Ishikawa (cell line): ENCODE data around the gene ETV3L.

ENCODE experiments used
- CEBPB ChIP-seq: IDR thresholded peaks from 2 replicates; pipeline ENCODE4 v1.6.1; 2012
- CREB1 ChIP-seq: IDR thresholded peaks from 2 replicates; pipeline ENCODE4 v1.6.1; 2012; ENCODE audit warnings: low read depth
- EGR1 ChIP-seq: IDR thresholded peaks from 2 replicates; pipeline ENCODE4 v1.6.1; 2012
- EP300 ChIP-seq: IDR thresholded peaks from 2 replicates; pipeline ENCODE4 v1.6.1; 2012; ENCODE audit warnings: borderline replicate concordance
- FOXM1 ChIP-seq: IDR thresholded peaks from 2 replicates; pipeline ENCODE4 v1.6.1; 2012; ENCODE audit warnings: low read depth, borderline replicate concordance
- NFIC ChIP-seq: IDR thresholded peaks from 2 replicates; pipeline ENCODE4 v1.6.1; 2012
- RAD21 ChIP-seq: IDR thresholded peaks from 2 replicates; pipeline ENCODE4 v1.6.1; 2012; ENCODE audit warnings: low read depth
- TAF1 ChIP-seq: IDR thresholded peaks from 2 replicates; pipeline ENCODE4 v1.6.1; 2012; ENCODE audit warnings: low read depth, mild to moderate bottlenecking
- TCF12 ChIP-seq: IDR thresholded peaks from 2 replicates; pipeline ENCODE4 v1.6.1; 2012; ENCODE audit warnings: low read depth
- TF ChIP-seq, protein P1 (sequence below): IDR thresholded peaks from 2 replicates; pipeline ENCODE4 v1.6.1; 2012
- TF ChIP-seq, protein P2 (sequence below): IDR thresholded peaks from 2 replicates; pipeline ENCODE4 v1.6.1; 2012; ENCODE audit warnings: low read depth, mild to moderate bottlenecking

DNA sequence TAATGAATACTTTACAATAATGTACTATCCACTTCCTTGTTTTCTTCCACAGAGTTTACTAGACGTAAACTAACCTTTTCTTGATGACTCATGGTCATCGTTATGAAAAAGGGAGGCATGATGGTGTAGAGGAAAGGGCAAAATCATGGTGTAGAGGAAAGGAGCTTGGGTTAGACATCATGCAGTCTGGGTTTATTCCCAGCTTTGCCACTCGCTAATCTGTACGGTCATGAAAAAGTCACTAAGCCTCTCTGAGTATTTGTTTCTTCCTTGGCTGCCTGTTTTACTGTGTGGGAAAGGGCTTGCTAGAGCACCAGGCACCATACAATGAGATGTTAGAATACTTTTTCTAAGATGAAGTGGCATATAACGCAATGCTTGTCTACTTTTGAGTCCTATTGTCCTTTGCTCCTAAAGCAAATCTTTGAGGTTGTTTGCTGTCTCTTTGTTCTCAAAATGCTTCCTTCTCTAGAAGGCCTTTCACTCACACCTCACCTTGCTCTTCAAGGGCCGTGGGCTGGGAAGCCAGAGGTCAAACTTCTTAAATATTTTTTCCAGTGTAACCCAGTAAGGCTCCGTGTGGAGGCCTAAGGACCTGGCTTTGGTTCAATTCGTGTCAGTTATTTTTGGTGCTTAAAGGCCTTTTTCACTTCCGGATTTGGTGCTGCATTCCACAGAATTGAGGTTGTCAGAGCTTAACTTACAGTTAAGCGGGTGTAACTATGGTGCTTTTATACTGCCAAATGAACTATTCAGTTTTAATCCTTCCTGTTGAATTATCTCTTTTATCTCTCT is 48.5 kb upstream of the ETV3L start:
- TF ChIP-seq TAF1: no peak
- no peak for TF ChIP-seq NFIC
- no peak for TF ChIP-seq CREB1
- no peak for TF ChIP-seq FOXM1
- no peak for TF ChIP-seq EP300
- no peak for TF ChIP-seq TCF12
- no peak for TF ChIP-seq RAD21
- no peak for TF ChIP-seq CEBPB
- TF ChIP-seq, protein P1, sequence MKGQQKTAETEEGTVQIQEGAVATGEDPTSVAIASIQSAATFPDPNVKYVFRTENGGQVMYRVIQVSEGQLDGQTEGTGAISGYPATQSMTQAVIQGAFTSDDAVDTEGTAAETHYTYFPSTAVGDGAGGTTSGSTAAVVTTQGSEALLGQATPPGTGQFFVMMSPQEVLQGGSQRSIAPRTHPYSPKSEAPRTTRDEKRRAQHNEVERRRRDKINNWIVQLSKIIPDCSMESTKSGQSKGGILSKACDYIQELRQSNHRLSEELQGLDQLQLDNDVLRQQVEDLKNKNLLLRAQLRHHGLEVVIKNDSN: no peak
- TF ChIP-seq, protein P2, sequence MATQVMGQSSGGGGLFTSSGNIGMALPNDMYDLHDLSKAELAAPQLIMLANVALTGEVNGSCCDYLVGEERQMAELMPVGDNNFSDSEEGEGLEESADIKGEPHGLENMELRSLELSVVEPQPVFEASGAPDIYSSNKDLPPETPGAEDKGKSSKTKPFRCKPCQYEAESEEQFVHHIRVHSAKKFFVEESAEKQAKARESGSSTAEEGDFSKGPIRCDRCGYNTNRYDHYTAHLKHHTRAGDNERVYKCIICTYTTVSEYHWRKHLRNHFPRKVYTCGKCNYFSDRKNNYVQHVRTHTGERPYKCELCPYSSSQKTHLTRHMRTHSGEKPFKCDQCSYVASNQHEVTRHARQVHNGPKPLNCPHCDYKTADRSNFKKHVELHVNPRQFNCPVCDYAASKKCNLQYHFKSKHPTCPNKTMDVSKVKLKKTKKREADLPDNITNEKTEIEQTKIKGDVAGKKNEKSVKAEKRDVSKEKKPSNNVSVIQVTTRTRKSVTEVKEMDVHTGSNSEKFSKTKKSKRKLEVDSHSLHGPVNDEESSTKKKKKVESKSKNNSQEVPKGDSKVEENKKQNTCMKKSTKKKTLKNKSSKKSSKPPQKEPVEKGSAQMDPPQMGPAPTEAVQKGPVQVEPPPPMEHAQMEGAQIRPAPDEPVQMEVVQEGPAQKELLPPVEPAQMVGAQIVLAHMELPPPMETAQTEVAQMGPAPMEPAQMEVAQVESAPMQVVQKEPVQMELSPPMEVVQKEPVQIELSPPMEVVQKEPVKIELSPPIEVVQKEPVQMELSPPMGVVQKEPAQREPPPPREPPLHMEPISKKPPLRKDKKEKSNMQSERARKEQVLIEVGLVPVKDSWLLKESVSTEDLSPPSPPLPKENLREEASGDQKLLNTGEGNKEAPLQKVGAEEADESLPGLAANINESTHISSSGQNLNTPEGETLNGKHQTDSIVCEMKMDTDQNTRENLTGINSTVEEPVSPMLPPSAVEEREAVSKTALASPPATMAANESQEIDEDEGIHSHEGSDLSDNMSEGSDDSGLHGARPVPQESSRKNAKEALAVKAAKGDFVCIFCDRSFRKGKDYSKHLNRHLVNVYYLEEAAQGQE: no peak
- no peak for TF ChIP-seq EGR1
